Neural cell (in vitro differentiated cells): ENCODE data around the gene STARD5. TPM values are rescaled to one million over a fixed set of nuclear protein-coding genes. Genes with fewer than 3 reads are reported as not detected.

Experiments used
- H2AFZ ChIP-seq: fragments of 200-600, 300-800 bp; sonication (generic), shearing (Covaris generic); 2 replicates; pipeline ENCODE4 v1.6.0; 2014; ENCODE audit warnings: low read depth, mild to moderate bottlenecking, antibody characterized with exemption, low read length, moderate library complexity
- H3F3A ChIP-seq: fragments of 200-600 bp; shearing (Covaris generic); 2 replicates; pipeline ENCODE4 v1.6.1; 2016; ENCODE audit warnings: mild to moderate bottlenecking, moderate library complexity, mixed read lengths, antibody characterized with exemption, low read length; ENCODE audit not compliant: insufficient read depth, poor library complexity, severe bottlenecking
- H3K27ac ChIP-seq: fragments of 200-600, 300-800 bp; sonication (generic), shearing (Covaris generic); 2 replicates; pipeline ENCODE4 v1.5.1; 2014; ENCODE audit warnings: mild to moderate bottlenecking, low read length, moderate library complexity
- H3K27me3 ChIP-seq: fragments of 300-800, 200-600 bp; sonication (generic), shearing (Covaris generic); 2 replicates; pipeline ENCODE4 v1.6.0; 2014; ENCODE audit warnings: mild to moderate bottlenecking, low read depth, low read length, moderate library complexity; ENCODE audit not compliant: insufficient read depth
- H3K36me3 ChIP-seq: fragments of 300-800, 200-600 bp; sonication (generic), shearing (Covaris generic); 2 replicates; pipeline ENCODE4 v1.5.1; 2014; ENCODE audit warnings: mild to moderate bottlenecking, antibody characterized with exemption, low read length, moderate library complexity; ENCODE audit not compliant: insufficient read depth
- H3K4me2 ChIP-seq: fragments of 300-800, 200-600 bp; sonication (generic), shearing (Covaris generic); 2 replicates; pipeline ENCODE4 v1.6.0; 2014; ENCODE audit warnings: mild to moderate bottlenecking, low read length
- H3K4me3 ChIP-seq: fragments of 300-800, 200-600 bp; sonication (generic), shearing (Covaris generic); 2 replicates; pipeline ENCODE4 v1.5.1; 2014; ENCODE audit warnings: mild to moderate bottlenecking, low read length, moderate library complexity
- H3K79me2 ChIP-seq: fragments of 200-600 bp; shearing (Covaris generic); replicated peaks from 2 replicates; pipeline ENCODE4 v1.6.0; 2014; ENCODE audit warnings: mild to moderate bottlenecking, low read length, moderate library complexity; ENCODE audit not compliant: insufficient read depth
- H3K9ac ChIP-seq: fragments of 300-800, 200-600 bp; sonication (generic), shearing (Covaris generic); 2 replicates; pipeline ENCODE4 v1.6.1; 2016; ENCODE audit warnings: mild to moderate bottlenecking, low read length, mixed read lengths
- H3K9me2 ChIP-seq: fragments of 200-600 bp; shearing (Covaris generic); 2 replicates; pipeline ENCODE4 v1.6.1; 2016; ENCODE audit warnings: mild to moderate bottlenecking, low read length, mixed read lengths; ENCODE audit not compliant: insufficient read depth
- H3K9me3 ChIP-seq: fragments of 200-600, 300-800 bp; sonication (generic), shearing (Covaris generic); 2 replicates; pipeline ENCODE4 v1.6.1; 2016; ENCODE audit warnings: mild to moderate bottlenecking, mixed run types, low read length, moderate library complexity, mixed read lengths
- H4K20me1 ChIP-seq: fragments of 200-600 bp; shearing (Covaris generic); 2 replicates; pipeline ENCODE4 v1.6.1; 2016; ENCODE audit warnings: mild to moderate bottlenecking, mixed run types; ENCODE audit not compliant: insufficient read depth
- CTCF ChIP-seq: fragments of 450-650 bp; IDR thresholded peaks from 2 replicates; pipeline ENCODE4 v1.5.1; 2014; ENCODE audit warnings: antibody characterized with exemption, mild to moderate bottlenecking, moderate library complexity; ENCODE audit not compliant: poor library complexity, severe bottlenecking
- EP300 ChIP-seq: fragments of 450-650 bp; conservative IDR thresholded peaks from 2 replicates; pipeline ENCODE4 v1.6.1; 2014; ENCODE audit warnings: antibody characterized with exemption, mild to moderate bottlenecking, moderate library complexity; ENCODE audit not compliant: poor library complexity, severe bottlenecking
- EZH2 ChIP-seq: fragments of 200-600, 300-800 bp; shearing (Covaris generic), sonication (generic); IDR thresholded peaks from 2 replicates; pipeline ENCODE4 v1.6.1; 2014; ENCODE audit warnings: antibody characterized with exemption, low read length, borderline replicate concordance, mild to moderate bottlenecking; ENCODE audit not compliant: insufficient read depth, poor library complexity, severe bottlenecking
- MXI1 ChIP-seq: fragments of 450-650 bp; conservative IDR thresholded peaks from 2 replicates; pipeline ENCODE4 v1.6.1; 2014; ENCODE audit warnings: antibody characterized with exemption, mild to moderate bottlenecking; ENCODE audit not compliant: poor library complexity, severe bottlenecking
- POLR2AphosphoS5 ChIP-seq: IDR thresholded peaks from 2 replicates; pipeline ENCODE4 v1.6.1; 2012
- RAD21 ChIP-seq: fragments of 450-650 bp; conservative IDR thresholded peaks from 2 replicates; pipeline ENCODE4 v1.6.1; 2014; ENCODE audit warnings: antibody characterized with exemption, mild to moderate bottlenecking, moderate library complexity
- REST ChIP-seq: IDR thresholded peaks from 2 replicates; pipeline ENCODE4 v1.6.1; 2012; ENCODE audit warnings: borderline replicate concordance
- SMC3 ChIP-seq: fragments of 450-650 bp; conservative IDR thresholded peaks from 2 replicates; pipeline ENCODE4 v1.6.1; 2014; ENCODE audit warnings: antibody characterized with exemption, mild to moderate bottlenecking, moderate library complexity; ENCODE audit not compliant: poor library complexity
- TAF1 ChIP-seq: IDR thresholded peaks from 2 replicates; pipeline ENCODE4 v1.6.1; 2012; ENCODE audit warnings: low read depth
- polyA minus RNA-seq: library from RNA; depleted of rRNA, polyadenylated mRNA; stranded (reverse); fragments of >200 nt; gene quantifications from 2 replicates; pipeline ENCODE4 v1.2.3, GENCODE V29; 2014
- polyA plus RNA-seq: library from polyadenylated mRNA; depleted of rRNA; stranded (reverse); fragments of >200 nt; gene quantifications from 2 replicates; pipeline ENCODE4 v1.2.3, GENCODE V29; 2014

The STARD5 gene
- 0.10 and 0.76 TPM in 2 replicates for polyA plus RNA-seq
- polyA minus RNA-seq = 0.24 and 2.4 TPM in 2 replicates

- H3K9me3 ChIP-seq = no peaks in the 10 kb centered on the region
- no peaks in the 10 kb centered on the region for H3K79me2 ChIP-seq
- H3F3A ChIP-seq = no peaks in the 10 kb centered on the region
- peak within 1 kb of the TSS; percentile 94 for H3K4me3 ChIP-seq
- H3K9me2 ChIP-seq = no peaks in the 10 kb centered on the region
- no peaks in the 10 kb centered on the region for H4K20me1 ChIP-seq
- no peaks in the 10 kb centered on the region for H3K36me3 ChIP-seq
- H3K9ac ChIP-seq = peak within 1 kb of the TSS; percentile 66
- H3K27me3 ChIP-seq = no peaks in the 10 kb centered on the region
- peak within 1 kb of the TSS; percentile 8 for H3K4me2 ChIP-seq
- H2AFZ ChIP-seq = peak within 1 kb of the TSS; percentile 82
- TF ChIP-seq MXI1 (peak; percentile 72), TAF1 (peak; percentile 74), SMC3 (peak; percentile 12), CTCF (peak; percentile 47), EP300 (peak; percentile 13), POLR2AphosphoS5 (peak; percentile 20), RAD21 (peak; percentile 10), REST (peak; percentile 78), EZH2 (no peak)
- no peak within 1 kb of the TSS for H3K27ac ChIP-seq
Observed at GRCh38 chr15:81323944-81324881, at the start of gene STARD5. TSS of gene STARD5 (minus strand) at chr15:81324141. CDS start at chr15:81324099, 42 bp downstream.

- H3K79me2 ChIP-seq = no peaks in the 10 kb centered on the region
- H3K9me2 ChIP-seq = no peaks in the 10 kb centered on the region
- H3K4me3 ChIP-seq = no peak overlapping the region
- no peaks in the 10 kb centered on the region for H3F3A ChIP-seq
- no peaks in the 10 kb centered on the region for H3K36me3 ChIP-seq
- H3K9me3 ChIP-seq = no peaks in the 10 kb centered on the region
- H3K27me3 ChIP-seq = no peaks in the 10 kb centered on the region
- H3K27ac ChIP-seq = no peak overlapping the region
- TF ChIP-seq SMC3 (no peak), MXI1 (no peak), EZH2 (no peak), POLR2AphosphoS5 (no peak), CTCF (no peak), REST (no peak), EP300 (no peak), TAF1 (no peak), RAD21 (no peak)
- H3K4me2 ChIP-seq = no peak overlapping the region
- no peak overlapping the region for H3K9ac ChIP-seq
- no peaks in the 10 kb centered on the region for H4K20me1 ChIP-seq
- H2AFZ ChIP-seq = no peak overlapping the region
Observed at GRCh38 chr15:81373176-81373575, 49.2 kb upstream of the STARD5 start.
